Activated T-cell treated with anti-CD3 and anti-CD28 coated beads for 1 hour (primary cell): Measurements from ENCODE around the gene PTPN4.

Source experiments
- DNase-seq: peaks from one replicate; pipeline ENCODE4 v3.0.0-alpha.2; 2020; ENCODE audit warnings: low read depth

Gene PTPN4

DNA sequence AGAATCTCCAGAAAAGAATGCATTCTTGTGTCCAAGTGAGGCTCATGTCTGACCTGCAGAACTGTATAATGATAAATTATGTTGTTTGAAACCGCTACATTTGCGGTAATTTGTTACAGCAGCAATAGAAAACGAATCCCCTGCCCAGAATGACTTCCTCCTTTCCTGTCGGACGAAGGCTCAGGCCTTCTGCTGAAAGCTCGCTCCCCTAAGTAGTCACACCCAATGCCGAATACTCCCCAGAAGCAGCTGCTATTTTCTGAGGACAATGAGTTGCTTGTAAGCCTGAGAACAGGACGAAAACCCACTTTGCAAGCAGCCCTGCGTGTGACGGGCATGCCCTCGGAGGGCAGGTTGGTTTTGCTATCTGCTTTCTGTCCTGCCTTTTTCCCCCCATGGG lies 27.7 kb upstream of the PTPN4 start:
- no peak for DNase-seq

DNA sequence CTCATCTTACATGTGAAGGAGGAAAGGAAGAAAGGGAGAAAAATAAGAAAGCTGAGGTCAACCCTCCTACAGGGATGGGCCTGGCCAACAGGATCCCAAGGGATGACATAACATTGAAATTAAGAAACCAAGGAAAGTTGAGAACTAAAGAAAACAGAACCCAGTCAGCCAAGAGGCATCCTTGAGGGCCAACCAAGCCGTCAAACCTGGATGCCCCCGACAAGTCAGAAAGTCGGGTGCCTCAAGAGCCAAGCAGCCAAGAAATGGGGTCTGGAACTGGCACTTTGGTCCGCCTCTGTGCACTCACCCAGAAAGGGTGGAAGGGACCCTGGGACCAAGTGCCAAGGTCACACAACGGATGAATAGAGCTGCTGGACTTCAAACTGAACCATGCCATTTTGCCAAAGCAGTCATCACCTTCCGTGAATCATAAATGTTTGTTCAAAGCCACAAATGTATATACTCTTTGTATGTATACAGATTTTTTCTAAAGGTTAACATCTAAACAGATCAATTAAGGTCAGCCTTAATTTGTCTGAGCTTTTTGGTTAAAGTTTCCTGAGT lies 27.0 kb upstream of the PTPN4 start:
- DNase-seq: no peak

DNA sequence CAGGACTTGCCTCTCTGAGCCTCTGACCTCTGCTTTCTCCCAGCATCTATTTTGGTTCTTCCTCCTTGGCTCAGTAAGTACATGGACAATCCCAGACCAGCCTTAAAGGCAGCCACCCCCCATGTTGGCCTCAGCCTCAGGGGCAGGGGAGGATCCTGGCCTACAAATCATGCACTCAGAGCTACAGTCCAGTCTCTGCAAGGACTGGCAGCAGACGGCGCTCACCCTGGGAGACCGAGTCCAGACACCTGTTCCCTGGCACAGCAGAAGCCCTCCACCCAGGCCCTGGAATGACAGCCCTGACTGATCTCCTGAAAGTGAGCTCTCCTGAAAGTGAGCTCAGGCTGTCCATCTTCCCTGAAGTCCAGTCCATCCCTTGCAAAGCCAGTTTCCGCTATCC lies 25.7 kb upstream of the PTPN4 start:
- DNase-seq: no peak

DNA sequence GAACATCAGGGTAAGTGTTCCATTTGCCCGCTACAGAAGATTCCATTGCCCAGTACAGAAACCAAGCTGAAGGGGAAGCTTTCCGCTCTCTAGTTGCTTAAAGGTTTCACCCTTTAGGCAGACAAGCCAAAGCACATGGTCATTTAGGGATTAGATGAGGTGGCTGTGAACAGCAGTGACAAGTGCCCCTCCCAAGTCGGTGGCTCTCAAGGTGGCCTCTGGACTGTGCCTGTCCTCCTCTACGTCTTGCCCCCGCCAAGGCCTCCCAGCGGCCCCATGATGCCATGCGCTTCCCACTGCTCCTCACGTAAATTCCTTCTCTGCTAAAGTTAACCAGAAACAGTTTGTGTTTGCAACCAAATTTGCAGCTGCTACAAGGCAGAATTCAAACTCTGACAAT lies 24.2 kb upstream of the PTPN4 start:
- no peak for DNase-seq

DNA sequence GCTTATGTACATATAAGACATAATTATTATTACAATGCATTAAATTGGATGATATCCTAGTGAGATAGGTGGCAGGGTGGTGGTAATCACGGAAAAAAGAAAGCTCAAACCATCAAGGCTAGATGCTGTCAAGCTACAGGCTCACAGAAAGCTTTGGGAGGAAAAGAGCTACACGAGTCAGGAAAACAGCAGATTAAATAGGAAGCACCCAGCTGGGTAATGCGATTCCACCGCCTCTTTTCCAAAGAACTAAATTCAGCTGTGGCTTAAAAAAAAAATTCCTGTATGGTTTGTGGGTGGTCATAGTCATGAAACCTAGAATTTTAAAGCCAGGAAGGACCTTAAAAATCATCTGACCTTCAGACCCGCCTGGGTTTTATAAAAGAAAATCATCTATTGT lies 23.7 kb upstream of the PTPN4 start:
- DNase-seq: no peak

DNA sequence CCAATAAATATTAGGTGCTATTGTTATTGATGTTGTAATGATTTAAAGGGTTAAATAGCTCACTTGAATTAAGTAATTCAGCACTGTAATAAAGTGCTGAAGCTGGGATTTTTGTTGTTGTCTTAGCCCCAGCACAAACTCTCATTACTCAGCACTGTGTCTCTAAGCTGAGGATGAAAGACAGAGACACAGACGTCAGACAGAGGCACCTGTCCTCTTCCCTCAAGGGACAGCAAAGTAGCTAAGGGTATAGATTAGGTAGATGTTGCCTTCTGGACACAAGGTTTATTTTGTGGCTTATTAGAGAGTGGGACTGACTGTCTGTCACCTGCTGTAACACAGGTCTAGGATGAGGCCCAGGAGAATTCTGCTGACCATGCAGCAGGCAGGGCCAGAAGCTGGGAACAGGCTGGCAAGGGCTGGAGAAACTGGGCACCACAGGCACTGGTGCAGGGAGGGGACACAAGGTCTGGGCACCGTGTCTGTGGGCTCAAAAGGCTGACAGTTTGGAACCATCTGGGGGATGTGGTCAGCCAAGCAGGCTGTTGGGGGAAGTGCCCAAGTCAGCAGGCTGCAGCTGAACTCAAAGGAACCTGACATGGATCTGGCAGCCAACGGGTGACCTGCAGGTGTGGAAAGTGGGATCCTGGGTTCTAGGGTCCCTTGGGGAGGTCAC lies 20.0 kb upstream of the PTPN4 start:
- DNase-seq: no peak

DNA sequence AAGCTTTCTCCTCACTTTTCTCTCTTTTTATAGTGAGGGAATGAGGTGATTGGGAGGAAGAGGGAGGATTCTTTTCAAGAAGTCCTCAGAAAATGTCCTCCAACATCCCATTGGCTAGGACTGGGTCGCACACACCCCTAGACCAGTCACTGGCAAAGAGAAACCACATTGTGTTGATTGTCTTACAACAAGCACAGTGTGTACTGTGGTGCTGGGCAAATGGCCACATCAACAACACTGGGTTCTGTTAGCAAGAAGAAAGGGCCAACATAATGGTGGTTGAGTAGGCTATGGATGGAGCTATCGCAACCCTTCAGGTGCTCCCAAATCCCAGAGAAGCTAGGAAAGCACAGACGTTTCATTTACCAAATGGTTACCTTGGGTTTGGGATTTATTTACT lies 18.7 kb upstream of the PTPN4 start:
- no peak for DNase-seq

DNA sequence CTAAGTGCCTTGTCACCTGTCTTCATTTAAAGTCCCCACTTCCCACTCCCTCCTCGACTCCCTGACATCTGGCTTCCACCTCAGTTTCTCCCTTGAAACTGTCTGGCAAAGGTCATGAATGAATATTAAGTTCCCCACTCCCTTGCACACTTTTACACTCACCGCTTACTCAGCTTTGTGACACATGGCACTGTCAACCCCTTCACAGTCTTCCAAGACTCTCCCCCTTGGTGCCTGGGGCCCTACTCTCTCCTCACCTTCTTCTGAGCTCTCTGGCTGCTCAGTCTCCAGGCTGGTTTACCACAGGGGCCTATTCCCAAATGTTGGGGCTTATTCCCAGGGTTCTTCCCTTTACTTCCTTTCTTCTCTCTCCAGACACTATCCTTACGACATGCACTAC lies 17.9 kb upstream of the PTPN4 start:
- DNase-seq: no peak

DNA sequence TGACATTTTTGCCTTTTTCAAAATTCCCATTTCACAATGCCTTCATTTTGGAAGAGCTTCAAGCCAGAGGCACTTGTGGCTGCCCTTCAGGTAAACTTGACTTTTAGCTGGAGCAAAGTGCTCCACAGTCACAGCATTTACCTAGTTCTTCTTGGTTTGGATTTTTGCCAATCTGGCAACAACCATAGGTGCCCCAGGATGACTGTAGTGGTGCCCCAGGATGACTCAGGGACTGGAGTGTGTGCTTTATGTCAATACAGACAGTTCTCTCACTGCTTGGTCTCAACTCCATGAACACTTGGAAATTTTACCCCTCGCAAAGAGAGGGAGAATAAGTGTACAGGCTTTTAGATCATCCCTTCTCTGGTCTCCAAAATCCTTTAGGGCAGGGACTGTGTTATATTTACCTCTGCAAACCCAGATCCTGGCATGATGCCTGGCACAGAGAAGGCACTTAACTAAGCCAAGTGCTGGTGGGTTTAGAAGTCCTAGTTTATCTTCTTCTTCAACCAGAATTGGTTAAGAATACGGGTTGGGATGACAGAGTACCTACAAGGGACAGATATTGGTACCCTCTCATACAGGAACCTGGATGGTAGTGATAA lies 15.3 kb upstream of the PTPN4 start:
- DNase-seq: no peak

DNA sequence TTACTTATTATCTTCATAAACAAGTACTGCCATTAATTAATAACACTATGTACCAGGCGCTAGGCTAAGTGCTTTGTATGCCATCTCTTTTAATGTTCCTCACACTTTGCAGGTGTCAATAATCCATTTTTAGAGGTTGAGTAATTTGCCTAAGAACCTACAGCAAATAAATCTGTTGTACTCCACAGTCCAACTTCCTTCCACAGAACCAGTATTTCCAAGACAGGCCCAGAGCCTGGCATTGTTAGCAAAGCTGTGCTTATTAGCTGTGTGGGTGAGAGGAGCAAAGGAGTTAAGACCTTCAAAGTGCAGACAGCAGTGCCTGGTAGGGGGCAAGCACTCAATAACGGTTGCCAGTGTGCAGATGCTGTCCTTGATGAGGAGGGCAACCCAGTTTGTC lies 14.2 kb upstream of the PTPN4 start:
- DNase-seq: no peak

DNA sequence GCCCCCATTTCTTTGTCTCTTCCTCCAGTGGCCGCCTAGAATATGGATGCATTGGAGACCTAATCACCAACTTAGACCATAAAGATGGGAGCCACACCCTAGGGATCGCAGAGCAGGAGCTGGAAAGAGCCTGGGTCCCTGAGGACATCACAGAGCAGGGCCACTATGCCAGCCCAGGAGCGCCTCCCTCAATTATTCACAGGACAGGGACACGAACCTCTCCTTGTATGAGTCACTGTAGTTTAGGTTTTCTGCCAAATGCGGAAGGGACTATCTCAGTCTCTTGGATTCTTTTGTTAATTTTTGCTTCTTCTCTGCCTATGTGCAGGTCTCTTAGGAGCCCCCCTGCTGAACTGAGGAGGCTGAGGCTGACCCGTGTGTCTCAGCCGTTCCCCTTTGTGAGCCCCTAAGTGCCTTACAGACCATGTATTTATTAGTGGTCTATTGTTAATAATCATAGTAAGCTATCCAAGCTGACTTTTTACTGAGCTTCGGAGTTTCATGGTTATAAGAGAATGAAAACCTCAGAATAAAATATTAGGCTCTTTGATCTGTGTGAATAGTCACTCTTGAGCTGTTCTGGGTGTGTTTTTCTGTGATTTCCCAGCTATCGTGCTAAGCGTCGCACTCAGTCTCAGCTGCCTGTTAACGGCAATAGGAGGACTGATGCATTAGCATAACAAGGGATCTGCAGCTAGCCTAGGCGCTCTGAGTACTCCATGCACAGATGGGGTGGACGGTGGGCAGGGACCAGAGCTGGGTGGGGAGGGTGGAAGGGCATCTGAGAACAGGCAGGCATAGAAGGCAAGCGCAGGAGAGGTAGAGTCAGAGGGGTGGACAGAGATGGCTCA lies 12.7 kb upstream of the PTPN4 start:
- no peak for DNase-seq

DNA sequence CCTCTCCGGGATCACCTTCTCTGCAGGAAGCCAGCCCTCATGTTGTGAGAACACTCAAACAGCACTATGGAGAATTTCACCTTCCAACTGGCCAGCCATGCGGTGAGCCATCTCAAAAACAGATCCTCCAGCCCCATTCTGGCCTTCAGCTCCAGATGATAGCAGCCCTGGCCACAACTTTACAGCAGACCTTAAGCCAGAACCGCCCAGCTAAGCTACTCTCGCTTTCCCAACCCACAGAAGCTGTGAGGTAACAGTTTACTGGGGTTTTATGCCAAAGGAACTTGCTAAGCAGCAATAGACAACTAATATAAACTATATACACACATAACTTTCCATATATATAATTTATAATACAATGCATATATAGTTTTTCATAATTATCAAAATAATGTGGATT lies 11.6 kb upstream of the PTPN4 start:
- no peak for DNase-seq

DNA sequence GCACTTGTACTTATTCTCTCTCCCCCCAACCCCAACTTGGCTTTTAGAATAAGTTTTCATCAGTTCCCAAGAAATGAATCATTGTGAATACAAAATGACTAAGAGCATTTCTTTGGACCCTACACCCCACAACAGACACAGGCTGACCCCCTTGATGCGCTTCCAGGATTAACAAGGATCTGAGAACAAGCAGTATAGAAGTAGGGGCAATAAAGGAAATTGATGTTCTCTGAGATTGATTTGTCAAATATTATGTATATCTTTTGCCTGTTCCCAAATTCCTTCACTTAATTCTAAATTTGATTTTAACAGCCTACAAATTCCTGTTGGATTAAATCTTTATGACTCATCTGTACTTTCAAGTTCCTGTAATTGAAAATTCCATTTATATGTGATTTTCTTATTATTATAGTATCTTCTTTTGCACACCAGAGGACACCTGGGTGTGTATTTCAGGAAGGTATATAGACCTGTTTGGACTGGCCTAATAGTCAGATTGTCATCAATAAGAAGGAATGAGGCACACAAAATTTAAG lies 10.2 kb upstream of the PTPN4 start:
- DNase-seq: no peak

DNA sequence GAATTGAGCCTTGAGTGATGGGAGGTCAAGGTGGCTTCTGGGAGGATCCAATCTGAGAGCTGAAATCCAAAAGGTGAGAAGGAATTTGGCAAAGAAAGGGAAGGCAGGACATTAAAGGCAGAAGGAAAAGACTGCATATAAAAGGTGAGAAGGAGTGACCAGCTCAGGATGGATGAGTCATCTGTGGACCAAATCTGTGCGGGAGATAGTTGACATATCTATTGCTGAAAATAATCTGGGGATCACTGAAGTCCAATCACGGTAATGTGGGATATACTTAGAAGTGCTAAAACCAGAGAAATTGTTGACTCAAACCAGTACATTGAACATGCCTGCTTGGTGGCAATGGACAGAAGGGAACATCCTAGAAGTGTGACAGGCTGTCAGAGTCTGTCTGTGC lies 8.0 kb upstream of the PTPN4 start:
- DNase-seq: no peak

DNA sequence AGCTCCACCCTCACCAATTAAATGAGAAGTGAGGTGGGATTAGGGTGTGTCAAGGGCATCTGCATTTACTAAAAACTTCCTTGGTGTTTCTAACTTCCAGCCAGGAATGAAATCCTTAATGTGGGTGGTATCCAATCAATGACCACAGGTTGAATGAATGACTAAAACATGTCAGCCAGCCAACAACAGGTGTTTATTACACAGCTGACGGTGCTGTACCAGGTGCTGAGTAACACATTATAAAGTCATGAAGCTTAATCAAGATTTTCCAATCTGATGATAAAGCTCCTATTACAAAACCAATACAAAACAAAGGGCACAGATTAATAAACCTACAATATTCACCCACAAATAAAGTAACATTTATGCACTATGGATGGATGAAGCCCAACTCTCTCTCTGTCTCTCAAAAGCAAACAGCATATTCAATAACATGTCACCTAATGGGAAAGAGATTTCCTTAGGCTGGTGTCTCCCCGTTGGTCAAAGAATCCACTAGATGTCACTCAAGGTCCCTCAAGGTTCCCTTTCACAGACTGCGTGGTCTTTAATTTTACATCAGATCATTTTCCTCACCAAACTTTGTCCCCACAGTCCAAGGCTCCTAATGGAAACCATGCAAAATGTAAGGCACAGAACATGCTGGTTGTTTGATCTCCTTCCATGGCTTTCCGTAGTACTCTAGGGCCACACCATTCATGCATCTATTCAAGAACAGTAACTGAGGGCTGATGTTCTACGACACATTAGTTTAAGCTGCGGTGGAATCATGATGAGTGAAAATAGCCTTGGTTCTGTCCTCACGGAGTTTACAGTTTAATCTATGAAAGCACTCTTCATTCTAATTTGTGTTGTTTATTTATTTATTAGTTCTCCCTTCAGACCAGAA lies 6.4 kb upstream of the PTPN4 start:
- no peak for DNase-seq

DNA sequence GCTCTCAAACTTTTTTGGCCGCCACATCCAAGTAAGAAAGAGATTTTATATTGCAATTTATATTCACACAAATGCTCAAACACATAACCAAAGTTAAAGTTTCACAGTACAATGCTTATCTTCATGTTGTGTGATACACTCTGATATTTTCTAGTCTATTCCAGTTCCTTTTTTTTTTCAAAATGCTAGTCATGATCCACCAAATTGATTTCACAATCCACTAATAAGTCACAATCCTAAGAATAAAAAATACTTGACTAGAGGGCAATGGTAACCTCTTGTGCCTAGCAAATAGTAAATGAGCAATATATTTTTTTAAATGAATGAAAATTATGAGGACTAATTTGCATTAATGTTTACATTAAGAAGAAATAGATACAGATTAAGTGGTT lies 5.8 kb upstream of the PTPN4 start:
- no peak for DNase-seq

DNA sequence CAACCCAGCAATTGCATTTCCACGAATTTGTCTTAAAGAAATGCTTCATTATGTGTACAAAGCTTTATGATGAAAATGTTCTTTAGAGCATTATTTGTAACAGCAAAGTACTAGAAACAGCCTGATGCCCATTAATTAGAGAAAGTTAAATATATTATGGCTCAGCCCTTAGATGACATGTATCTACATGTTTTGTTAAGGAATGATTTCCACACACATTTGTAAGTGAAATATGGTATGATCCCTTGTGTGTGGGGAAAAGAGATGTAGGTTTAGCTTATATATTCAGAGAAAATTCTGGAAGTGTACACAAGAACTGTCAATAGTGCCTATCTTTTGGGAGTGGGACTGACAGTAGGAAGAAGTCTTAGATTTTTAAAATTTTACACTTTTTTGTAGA lies 3.8 kb upstream of the PTPN4 start:
- DNase-seq: no peak

DNA sequence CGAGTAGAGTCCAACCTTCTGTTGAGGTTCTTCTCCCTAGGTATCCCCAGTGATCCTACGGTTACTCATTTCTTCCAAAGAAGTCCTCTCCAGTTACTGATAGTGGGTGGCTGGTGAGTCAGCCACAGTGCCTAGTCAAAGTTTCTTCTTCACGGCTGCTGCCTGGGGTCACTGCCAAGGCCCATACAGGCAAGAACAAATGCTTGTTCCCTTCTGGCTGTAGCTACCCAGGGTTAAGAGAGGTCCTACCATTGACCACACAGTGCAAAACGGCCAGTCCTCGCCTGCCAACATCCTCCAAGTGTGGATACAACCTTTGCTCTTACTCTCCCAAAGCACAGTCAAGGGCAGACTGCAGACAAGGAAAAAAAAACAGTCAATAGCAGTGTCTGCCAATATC lies 2.9 kb upstream of the PTPN4 start:
- DNase-seq: no peak

DNA sequence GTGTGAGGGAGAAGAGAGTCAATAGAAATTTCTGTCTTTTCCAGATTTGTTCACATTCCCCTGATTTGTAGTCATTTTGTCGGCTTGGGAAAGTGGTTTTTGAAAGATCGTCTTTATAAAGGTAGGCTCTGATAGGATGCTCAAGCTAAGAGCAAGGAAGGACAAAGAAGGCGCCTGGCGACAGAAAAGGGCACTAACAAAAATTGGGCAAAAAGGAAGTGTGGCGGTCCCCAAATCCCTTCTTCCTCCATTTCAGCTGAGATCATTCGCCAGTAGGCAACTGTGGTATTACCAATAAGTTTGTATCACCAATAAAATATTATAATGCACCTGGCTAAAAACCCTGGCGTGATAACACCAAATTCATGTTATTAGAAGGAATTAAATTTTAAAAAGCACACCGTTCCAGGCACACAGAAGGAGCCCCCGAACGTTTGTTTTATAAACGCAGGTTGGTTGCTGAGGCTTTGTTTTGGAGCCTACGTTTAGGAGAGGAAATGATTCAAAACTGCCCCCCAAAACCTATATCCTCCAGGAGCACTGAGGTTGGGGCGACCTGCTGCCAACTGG lies 756 bp upstream of the PTPN4 start:
- DNase-seq: no peak

DNA sequence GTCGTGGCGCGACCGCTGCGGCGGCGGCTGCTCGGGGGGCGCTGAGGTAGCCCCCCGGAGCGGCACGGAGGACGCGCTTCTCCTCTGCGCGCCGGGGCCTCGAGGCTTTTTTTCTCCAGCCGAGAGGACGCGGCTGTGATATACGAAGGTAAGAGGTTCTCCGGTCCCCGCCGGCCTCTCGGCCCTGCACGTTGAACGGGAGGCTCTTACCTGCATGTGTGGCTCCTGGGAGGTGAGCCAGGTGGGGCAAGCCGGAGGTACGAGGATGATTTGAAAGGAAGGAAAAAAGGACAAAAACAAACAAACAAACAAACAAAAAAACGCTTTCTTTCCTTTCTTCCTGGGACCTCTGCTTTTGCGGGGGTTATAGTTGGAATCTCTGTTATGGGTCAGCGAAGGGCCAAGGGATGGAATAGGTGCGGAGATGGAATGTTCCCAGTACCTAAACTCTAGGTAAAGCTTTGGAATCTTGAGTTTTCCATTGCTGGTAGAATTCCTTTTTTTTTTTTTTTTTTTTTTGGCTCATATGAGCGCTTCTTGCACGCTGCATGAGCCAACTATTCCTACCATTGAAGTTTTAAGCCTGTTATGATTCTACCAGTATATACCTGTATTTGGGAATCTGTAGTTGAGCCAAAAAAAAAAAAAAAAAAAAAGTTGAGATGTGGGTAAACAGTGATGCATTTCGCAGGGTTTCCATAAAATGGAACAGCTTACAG lies 674 bp downstream of the PTPN4 start:
- DNase-seq: peak; percentile 14

DNA sequence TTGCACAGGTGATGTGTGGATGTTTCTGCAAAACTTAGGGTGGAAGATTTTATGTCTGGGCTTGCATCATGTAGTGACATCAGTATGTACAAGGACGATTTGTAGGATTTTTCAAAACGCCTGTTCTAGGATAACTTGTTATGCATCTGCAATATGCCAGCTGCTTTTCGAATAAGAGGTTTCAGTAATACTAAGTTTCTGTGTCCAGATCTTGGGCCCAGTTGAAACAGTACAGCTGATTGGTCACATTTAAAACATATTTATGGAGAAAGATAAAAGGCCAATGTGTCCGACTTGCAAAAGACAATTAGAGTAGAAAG lies 1.2 kb downstream of the PTPN4 start:
- DNase-seq: no peak
